Measurements from ENCODE around the gene SBF2. TPM values are rescaled to one million over a fixed set of nuclear protein-coding genes. Genes with fewer than 3 reads are reported as not detected.

Gene SBF2
- total RNA-seq, 1 donor from 2014 or later: 30.7 TPM

DNA sequence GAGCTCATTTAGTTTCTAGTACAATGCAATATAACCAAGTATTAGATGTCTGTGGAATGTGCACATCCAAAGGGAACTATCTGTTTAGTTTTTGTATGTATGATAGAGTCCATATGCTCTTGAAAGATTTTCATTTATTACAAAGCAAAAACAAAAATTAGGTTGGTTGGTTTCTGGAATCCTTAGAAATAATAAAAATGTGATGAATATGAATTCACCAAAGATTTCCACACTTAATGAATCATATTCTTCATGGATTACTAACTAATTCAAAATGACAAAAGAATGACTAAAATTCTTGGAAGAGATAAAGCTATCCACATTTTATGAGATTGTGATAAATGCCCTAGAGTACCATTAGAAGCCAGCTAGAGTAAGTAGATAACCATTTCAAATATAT lies 261.1 kb downstream of the SBF2 start:
- peaks cover 3% of the 10 kb centered on the region for H3K9me3 Mint-ChIP-seq (ENCODE audit: unreplicated experiment)
- no peak overlapping the region for H3K27ac Mint-ChIP-seq (ENCODE audit: unreplicated experiment)
- H3K4me1 Mint-ChIP-seq (ENCODE audit: low read depth, unreplicated experiment): no peaks in the 10 kb centered on the region
- TF ChIP-seq, protein P1, sequence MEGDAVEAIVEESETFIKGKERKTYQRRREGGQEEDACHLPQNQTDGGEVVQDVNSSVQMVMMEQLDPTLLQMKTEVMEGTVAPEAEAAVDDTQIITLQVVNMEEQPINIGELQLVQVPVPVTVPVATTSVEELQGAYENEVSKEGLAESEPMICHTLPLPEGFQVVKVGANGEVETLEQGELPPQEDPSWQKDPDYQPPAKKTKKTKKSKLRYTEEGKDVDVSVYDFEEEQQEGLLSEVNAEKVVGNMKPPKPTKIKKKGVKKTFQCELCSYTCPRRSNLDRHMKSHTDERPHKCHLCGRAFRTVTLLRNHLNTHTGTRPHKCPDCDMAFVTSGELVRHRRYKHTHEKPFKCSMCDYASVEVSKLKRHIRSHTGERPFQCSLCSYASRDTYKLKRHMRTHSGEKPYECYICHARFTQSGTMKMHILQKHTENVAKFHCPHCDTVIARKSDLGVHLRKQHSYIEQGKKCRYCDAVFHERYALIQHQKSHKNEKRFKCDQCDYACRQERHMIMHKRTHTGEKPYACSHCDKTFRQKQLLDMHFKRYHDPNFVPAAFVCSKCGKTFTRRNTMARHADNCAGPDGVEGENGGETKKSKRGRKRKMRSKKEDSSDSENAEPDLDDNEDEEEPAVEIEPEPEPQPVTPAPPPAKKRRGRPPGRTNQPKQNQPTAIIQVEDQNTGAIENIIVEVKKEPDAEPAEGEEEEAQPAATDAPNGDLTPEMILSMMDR (IDR thresholded peaks at IDR 0.05; ENCODE audit: partially characterized antibody, unreplicated experiment): no peak
- no peak for DNase-seq
- no peaks in the 10 kb centered on the region for H3K36me3 Mint-ChIP-seq (ENCODE audit: unreplicated experiment)
- no peaks in the 10 kb centered on the region for H3K27me3 Mint-ChIP-seq (ENCODE audit: unreplicated experiment)
- H3K4me3 Mint-ChIP-seq (ENCODE audit: unreplicated experiment): no peak overlapping the region

- H3K4me3 Mint-ChIP-seq (ENCODE audit: unreplicated experiment): no peak overlapping the region
- no peak overlapping the region for H3K27ac Mint-ChIP-seq (ENCODE audit: unreplicated experiment)
- TF ChIP-seq, protein P1 (IDR thresholded peaks at IDR 0.05; ENCODE audit: partially characterized antibody, unreplicated experiment): no peak
- peaks cover 3% of the 10 kb centered on the region for H3K9me3 Mint-ChIP-seq (ENCODE audit: unreplicated experiment)
- H3K27me3 Mint-ChIP-seq (ENCODE audit: unreplicated experiment): peaks cover 2% of the 10 kb centered on the region
- H3K4me1 Mint-ChIP-seq (ENCODE audit: low read depth, unreplicated experiment): no peaks in the 10 kb centered on the region
- DNase-seq: no peak
- no peaks in the 10 kb centered on the region for H3K36me3 Mint-ChIP-seq (ENCODE audit: unreplicated experiment)
These were observed 263.9 kb downstream of the SBF2 start for GRCh38 chr11:10030122-10030490.

- Mint-ChIP-seq H3K27me3 (ENCODE audit: unreplicated experiment) (peaks cover 2% of the 10 kb centered on the region), H3K4me1 (ENCODE audit: low read depth, unreplicated experiment) (no peaks in the 10 kb centered on the region), H3K4me3 (ENCODE audit: unreplicated experiment) (no peak overlapping the region), H3K36me3 (ENCODE audit: unreplicated experiment) (no peaks in the 10 kb centered on the region), H3K9me3 (ENCODE audit: unreplicated experiment) (no peaks in the 10 kb centered on the region), H3K27ac (ENCODE audit: unreplicated experiment) (no peak overlapping the region)
- TF ChIP-seq, protein P1 (IDR thresholded peaks at IDR 0.05; ENCODE audit: partially characterized antibody, unreplicated experiment): no peak
- DNase-seq: no peak
These were observed 264.5 kb downstream of the SBF2 start for GRCh38 chr11:10029386-10030121.

- Mint-ChIP-seq H3K27ac (ENCODE audit: unreplicated experiment) (no peak overlapping the region), H3K27me3 (ENCODE audit: unreplicated experiment) (peaks cover 2% of the 10 kb centered on the region), H3K4me3 (ENCODE audit: unreplicated experiment) (no peak overlapping the region), H3K36me3 (ENCODE audit: unreplicated experiment) (no peaks in the 10 kb centered on the region), H3K4me1 (ENCODE audit: low read depth, unreplicated experiment) (no peaks in the 10 kb centered on the region), H3K9me3 (ENCODE audit: unreplicated experiment) (no peaks in the 10 kb centered on the region)
- TF ChIP-seq, protein P1 (IDR thresholded peaks at IDR 0.05; ENCODE audit: partially characterized antibody, unreplicated experiment): no peak
- no peak for DNase-seq
These were observed 267.5 kb downstream of the SBF2 start for GRCh38 chr11:10026514-10026913.

DNA sequence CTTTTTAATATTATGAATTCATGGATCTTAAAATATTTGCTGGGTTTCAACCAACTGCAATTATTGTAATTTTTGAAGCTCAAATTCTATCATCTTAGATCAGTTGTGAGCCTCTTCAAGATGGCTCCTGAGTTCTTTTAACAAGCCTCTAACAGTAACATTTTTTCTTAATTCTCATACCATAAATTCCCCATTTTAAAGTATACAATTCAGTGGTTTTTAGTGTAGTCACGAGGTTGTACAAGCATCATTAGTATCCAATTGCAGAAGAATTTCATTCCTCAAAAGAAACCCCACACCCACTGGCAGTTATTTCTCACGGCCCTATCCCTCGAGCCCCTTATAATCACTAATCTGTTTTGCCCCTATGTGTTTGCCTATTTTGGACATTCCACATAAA lies 270.8 kb downstream of the SBF2 start:
- TF ChIP-seq, protein P1 (IDR thresholded peaks at IDR 0.05; ENCODE audit: partially characterized antibody, unreplicated experiment): no peak

More for the DNA sequence above, 270.8 kb downstream of the SBF2 start:
- H3K4me3 Mint-ChIP-seq (ENCODE audit: unreplicated experiment): no peak overlapping the region
- H3K36me3 Mint-ChIP-seq (ENCODE audit: unreplicated experiment): no peaks in the 10 kb centered on the region
- DNase-seq: no peak
- no peaks in the 10 kb centered on the region for H3K4me1 Mint-ChIP-seq (ENCODE audit: low read depth, unreplicated experiment)
- H3K27me3 Mint-ChIP-seq (ENCODE audit: unreplicated experiment): peaks cover 2% of the 10 kb centered on the region
- H3K9me3 Mint-ChIP-seq (ENCODE audit: unreplicated experiment): no peaks in the 10 kb centered on the region
- no peak overlapping the region for H3K27ac Mint-ChIP-seq (ENCODE audit: unreplicated experiment)

All from glutamatergic neuron (in vitro differentiated cells).